Measurements from ENCODE around the gene TMSB4X.
"Not testable (repeated sequence)": the region's sequence is repeated elsewhere in the genome, so short reads cannot be mapped to it uniquely, and the experiment has no call there.

The TMSB4X gene

DNA sequence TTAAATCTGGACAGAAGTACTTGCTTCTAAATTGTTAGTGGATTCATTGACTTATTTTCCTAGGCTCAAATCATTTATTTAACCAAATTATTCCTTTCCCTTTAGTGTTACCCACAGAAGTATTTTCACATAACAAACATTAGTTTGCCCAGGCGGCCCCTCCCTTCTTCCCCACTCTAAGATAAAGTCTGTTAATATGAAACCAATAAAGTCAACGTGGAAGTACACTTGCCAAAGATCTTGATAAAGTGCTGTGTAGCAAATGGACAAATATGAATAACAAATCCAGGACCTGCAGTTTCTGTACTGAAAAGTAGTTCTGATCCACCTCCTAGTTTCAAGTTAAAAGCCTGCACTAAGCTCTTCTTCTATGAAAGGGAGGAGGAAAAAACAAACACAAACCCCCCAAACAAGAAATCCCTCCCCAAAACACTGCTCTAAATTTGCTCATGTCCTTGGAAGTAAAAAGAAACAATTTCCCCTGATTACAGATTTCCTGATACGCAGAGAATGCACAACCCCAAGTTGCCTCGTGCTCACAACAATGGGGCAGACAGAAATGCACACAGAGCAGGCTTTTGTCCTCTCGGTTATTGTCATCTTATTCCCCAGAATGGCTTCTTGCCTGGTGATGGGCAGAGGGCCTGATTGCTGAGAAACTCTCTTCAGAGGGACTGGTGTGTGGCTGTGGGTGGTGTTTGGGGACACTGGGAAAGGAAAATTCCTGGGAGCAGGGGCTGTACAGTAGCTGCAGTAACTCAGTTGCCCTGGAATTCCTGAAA lies 23.2 kb downstream of the TMSB4X start:
- DNase-seq (ENCODE audit: low read depth): no peak

- peak; percentile 34 for DNase-seq (ENCODE audit: low read depth)
These were observed 24.5 kb downstream of the TMSB4X start for GRCh38 chrX:12999422-12999821.

GRCh38 chrX:13000301-13000811 lies 25.4 kb downstream of the TMSB4X start:
- peak; percentile 26 for DNase-seq (ENCODE audit: low read depth)

GRCh38 chrX:13001097-13001496 lies 26.2 kb downstream of the TMSB4X start:
- DNase-seq (ENCODE audit: low read depth): no peak

DNA sequence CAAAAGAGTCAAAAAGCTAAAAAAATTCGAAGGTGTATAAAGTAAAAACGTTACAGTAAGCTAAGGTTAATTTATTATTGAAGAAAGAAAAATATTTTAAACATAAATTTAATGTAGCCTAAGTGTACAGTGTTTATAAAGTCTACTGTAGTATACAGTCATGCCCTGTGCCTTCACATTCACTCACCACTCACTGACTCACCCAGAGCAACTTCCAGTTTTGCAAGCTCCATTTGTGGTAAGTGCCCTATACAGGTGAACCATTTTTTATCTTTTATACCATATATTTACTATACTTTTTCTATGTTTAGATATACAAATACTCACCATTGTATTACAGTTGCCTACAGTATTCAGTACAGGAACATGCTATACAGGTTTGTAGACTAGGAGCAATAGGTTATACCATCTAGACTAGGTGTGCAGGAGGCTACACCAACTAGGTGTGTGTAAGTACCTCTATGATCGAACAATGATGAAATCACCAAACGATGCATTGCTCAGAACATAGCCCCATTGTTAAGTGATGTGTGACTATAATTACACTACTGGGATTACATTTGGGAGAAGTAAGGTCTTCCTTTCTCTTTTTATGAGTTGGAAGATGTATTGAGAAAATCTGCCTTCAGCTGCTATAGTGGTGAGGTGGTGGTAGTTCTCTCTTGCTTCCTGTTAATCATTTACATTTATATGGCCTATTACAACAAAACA lies 27.2 kb downstream of the TMSB4X start:
- DNase-seq (ENCODE audit: low read depth): no peak

DNA sequence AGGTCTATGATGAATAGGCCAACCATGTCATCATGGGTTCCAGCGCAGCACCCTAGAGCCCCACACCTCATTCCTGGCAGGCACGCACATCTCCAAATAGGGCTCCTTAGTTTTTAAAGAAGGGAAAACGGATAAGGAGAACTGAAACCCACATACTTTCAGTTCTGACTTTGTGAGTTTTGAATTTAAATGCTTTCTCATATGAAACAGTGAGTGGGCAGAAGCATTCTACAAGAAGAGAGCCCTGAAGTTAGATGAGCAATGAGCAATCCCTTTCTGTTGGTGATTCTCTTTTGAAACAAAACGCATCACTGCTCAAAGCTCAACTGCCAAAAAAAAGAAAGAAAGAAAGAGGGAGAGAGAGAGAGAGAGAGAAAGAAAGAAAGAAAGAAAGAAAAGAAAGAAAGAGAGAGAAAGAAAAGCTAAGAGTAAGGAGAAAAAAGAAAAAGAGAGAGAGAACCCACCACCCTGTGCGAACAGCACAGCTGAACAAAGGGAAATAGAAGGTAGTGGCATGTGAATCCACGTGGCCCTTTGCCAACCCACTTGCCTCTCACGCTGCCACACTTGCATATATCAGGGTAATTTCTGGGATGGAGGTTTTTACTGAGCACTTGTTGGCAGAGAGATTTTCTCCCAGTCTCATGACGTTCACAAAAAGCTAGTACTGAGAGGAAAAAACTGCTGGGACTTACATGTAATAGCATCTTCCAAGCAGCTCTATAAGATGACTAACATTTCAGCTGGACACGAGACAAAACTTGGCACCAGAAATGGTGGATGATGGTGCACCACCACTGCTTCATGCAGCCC lies 31.0 kb downstream of the TMSB4X start:
- no peak for DNase-seq (ENCODE audit: low read depth)

- DNase-seq (ENCODE audit: low read depth): no peak
These were observed 32.7 kb downstream of the TMSB4X start for GRCh38 chrX:13007519-13008188.

DNA sequence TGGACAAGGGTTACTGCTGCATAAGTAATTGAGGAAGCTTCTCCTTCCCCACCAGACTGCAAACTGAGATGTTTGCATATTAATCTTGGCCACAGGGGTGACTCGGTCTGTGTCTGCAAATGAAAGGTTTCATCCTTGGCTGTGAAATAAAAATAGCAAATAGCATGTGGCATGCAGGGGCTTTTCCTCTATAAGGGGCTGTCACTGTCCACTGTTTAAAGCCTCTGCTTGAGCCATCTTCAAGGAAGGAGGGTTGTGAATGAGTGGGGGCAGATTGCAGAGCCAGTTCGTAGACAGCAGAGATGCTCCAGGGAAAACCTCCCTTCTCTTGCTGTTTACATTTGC lies 33.3 kb downstream of the TMSB4X start:
- DNase-seq (ENCODE audit: low read depth): no peak

DNA sequence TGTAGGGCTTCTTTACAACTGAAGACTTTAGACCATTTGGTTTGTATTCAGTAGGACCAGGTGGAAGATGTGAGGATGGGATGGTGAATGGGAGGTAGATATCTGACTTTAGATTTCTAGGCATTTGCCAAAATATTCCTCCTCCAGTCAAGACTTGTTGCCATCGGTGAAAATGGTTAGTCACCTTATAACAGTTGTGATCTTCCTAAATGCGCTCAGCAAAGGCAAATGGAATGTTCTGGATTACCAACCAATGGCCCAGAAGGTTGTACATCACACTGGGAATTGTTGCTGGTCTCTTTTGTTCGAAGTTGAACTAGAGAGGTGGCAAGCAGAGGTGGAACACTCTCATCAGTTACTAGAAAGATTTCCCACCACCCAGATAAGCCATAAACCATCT lies 33.9 kb downstream of the TMSB4X start:
- DNase-seq (ENCODE audit: low read depth): no peak

DNA sequence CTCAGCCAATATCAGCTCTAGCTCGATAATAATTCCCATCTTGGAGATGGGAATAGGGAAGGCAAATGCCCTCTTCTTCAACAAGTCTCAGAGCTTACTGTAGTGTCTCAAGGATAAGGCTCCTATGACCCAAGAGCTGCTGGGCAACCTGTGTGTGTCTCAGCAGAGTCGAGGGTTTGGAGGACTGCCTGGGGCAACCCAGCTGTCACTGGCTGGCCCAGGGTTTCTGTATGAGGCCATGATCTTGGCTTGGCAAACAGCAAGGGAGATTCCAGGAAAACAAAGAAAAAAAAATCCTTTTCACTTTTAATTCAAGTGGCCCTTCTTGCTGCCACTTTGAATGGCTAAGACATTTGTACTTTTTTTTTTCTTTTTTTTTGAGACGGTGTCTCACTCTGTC lies 34.4 kb downstream of the TMSB4X start:
- no peak for DNase-seq (ENCODE audit: low read depth)

DNA sequence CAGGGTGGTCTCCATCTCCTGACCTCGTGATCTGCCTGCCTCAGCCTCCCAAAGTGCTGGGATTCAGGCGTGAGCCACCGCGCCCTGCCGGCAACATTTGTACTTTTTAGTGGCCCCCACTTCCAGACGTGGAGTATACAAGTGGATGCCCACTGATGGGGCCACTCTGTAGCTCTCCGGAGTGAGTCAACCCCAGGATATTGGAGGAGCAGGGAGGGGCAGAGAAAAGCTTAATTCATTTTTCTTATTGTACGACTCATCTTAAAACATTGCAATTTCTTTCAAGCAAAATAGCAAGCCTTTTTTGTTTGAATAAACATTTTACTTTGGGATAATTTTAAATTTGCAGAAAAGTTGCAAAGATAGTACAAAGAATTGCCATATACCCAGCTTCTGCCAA lies 34.9 kb downstream of the TMSB4X start:
- no peak for DNase-seq (ENCODE audit: low read depth)

DNA sequence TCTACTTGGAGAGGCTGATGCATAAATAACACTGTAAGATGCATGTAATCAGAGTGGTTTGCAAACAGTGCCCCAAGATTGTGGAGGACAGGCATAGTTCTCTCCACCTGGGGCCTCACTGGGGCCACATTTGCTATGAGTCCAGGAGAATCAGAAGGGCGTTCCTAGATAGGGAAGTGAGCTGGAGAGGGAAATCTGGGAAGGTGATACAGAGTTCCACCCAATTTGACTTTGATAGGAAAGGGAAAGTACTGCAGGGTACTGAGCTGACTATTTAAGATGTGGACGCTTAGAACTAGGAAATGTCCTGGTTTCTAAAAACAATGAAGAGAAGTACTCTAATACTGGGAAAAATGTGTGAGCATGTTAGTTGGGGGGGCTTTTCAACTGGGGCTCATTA lies 35.6 kb downstream of the TMSB4X start:
- DNase-seq (ENCODE audit: low read depth): no peak

GRCh38 chrX:13013363-13014110 lies 38.6 kb downstream of the TMSB4X start:
- no peak for DNase-seq (ENCODE audit: low read depth)

DNA sequence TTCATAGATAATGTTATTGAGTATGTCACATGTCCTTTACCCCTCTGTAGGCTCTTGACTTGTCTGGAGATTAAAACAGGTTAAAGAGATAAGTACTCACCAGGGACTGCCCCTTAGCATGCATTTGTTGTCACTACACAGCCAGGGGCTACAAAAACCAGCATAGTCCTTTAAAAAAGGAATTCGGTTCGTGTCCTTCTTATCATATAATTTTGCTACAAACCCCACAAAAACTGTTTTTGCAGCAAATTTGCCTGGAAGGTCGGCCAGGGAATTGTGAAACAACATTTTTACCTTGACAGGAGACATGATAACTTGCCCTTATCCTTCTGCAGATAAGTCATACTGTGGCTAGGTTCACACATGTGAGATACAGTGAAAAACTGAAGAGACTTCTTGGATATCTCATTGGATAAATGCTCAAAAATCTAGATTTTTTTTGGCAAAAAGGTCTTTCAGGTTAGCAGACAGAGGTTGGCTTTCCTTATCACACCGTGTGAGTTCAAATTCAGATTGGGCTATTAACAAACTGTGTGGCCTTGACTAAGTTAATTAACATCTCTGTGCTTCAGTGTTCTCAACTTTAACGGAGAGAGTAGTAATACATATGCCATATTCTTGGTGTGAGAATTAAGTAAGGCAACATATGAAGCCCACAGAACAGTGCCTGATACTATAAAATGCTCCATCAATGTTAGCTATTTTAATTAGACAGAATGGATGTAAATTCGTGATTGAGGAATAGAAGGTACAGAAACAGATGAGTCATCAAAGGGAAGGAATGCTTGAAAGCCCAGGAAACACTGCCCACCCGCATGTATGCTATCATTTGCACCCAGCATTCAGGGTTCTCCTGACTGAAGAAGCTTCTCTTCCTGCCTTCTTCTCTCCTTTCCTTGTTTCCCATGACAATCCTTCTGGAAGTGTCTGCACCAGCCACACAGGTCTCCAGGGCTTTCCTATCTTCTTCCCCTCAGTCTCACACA lies 39.5 kb downstream of the TMSB4X start:
- no peak for DNase-seq (ENCODE audit: low read depth)

DNA sequence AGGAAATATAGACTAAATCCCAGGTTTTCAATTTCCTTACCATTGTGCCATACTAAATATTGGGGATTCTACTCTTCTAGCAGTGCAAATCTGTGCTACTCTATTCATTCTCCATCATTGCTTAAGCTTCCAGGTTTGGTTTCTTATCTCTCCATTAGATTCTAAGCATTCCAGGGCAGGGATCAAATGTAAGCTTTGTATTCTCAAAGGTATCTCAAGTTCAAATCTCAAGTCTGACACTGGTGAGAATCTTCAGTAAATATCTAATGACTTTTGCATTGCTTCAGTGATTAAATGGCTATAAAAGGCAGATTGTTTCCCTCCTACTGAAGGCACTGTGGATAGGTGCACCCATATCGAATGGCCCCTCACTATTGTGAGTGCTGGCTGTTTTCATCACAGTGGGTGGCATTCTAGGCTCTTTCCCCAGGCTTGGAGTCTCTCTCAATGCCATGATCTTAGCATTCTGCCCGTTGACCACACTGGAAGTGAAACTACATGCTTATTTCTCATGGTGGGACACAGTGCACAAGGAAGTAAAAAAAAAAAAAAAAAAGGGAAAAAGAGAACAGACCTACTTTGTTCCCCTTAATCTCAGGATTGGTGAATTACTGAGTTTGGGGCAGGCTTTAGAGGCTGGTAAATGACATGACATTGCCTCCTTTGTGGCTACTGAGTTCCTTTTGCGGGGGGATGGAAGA lies 40.8 kb downstream of the TMSB4X start:
- no peak for DNase-seq (ENCODE audit: low read depth)

DNA sequence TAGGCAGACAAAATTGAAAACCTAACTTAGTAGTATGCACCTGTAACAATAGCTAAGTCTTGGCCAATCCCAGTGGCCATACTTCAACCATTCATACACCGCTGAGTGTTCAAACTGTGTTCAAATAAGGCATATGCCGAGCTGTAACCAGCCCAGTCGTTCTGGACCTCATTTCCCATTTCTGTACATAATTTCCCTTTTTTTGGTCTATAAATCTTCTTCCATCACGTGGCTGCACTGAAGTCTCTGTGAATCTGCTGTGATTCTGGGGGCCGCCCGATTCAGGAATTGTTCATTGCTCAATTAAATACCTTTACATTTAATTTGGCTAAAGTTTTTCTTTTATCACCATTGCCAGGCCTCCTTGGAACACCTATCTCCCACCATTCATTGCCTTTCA lies 41.8 kb downstream of the TMSB4X start:
- DNase-seq (ENCODE audit: low read depth): not testable (repeated sequence)

DNA sequence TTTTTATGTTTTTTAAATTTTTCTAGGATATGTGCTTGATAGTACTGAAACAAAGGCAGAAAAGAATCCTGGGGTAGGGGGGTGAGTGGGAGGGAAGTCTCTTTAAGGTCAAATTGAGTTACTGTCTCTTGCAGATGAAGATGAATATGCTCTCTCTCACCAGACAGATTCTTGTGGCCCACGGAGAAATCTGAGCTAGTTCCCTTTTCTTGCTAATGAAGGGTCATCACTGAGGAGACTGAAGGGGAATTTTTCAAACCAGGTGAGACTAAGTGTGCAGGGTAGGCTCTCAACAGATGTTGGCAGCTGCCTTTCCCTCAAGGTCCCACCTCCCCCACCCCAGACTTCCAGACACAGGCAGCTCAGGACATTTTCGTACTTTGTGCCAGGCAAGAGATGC lies 48.0 kb downstream of the TMSB4X start:
- DNase-seq (ENCODE audit: low read depth): no peak

- DNase-seq (ENCODE audit: low read depth): no peak
These were observed 48.7 kb downstream of the TMSB4X start for GRCh38 chrX:13023567-13023966.

GRCh38 chrX:13023979-13024378 lies 49.1 kb downstream of the TMSB4X start:
- no peak for DNase-seq (ENCODE audit: low read depth)
